Inferior parietal cortex (tissue), 1 donor: ENCODE measurements around the gene ZNF365.
"Not testable (repeated sequence)": the region's sequence is repeated elsewhere in the genome, so short reads cannot be mapped to it uniquely, and the experiment has no call there.

Experiments used
- DNase-seq: peaks from one replicate; pipeline ENCODE4 v3.0.0-alpha.2; 2016; ENCODE audit errors: extremely low spot score

Gene ZNF365, protein sequence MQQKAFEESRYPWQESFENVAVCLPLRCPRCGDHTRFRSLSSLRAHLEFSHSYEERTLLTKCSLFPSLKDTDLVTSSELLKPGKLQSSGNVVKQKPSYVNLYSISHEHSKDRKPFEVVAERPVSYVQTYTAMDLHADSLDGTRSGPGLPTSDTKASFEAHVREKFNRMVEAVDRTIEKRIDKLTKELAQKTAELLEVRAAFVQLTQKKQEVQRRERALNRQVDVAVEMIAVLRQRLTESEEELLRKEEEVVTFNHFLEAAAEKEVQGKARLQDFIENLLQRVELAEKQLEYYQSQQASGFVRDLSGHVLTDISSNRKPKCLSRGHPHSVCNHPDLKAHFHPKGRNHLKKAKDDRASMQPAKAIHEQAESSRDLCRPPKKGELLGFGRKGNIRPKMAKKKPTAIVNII

GRCh38 chr10:62373995-62374861 is at the start of gene ZNF365:
TSS of gene ZNF365 (plus strand) at chr10:62374369. CDS start at chr10:62376194, 1,825 bp downstream.
- DNase-seq: peak; percentile 67

- DNase-seq: no peak
Measured at GRCh38 chr10:62326176-62326575, 48.0 kb upstream of the ZNF365 start.

DNA sequence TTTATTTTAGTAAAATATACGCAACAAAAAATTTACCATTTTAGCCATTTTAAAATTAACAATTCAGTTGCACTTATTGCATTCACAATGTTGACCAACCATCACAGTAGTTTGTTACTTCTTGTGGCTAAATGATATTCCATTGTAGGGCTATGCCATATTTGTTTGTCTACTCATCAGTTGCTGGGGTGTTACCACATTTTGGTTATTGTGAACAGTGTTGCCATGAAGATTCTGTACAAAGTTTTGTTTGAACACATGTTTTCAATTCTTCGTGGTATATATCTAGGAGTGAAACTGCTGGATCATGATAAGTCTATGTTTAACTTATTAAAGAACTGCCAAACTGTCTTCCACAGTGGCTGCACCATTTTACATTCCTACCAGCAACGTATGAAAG is 46.3 kb upstream of the ZNF365 start:
- no peak for DNase-seq

DNA sequence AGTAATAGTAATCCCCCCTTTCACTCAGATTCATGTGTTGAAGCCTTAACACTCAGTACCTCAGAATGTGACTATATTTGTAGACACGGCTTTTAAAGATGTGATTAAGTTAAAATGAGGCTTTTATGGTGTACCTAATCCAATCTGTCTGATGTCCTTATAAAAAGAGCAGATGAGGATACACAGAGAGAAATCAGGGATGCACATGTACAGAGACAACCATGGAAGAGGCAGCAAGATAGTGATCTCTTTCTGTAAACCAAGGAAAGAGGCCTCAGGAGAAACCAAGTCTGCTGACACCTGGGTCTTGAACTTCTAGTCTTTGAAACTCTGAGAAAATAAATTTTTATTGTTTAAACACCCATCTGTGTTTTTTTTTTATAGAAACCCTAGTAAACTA is 44.0 kb upstream of the ZNF365 start:
- DNase-seq: no peak

DNA sequence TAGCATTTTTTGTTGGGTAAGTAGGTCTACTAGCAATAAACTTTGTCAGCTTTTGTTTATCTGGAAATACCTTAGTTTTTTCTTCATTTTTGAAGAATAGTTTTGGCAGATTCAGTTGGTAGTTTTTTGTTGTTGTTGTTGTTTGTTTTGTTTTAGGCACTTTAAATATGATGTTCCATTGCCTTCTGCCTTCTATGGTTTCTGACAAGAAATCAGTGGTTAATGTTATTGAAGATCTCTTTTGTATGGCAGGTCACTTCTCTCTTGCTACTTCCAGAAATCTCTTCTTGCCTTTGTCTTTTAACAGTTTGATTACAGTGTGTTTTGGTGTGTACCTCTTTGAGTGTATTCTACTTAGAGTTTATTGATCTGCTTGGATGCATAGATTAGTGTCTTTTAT is 41.8 kb upstream of the ZNF365 start:
- no peak for DNase-seq

DNA sequence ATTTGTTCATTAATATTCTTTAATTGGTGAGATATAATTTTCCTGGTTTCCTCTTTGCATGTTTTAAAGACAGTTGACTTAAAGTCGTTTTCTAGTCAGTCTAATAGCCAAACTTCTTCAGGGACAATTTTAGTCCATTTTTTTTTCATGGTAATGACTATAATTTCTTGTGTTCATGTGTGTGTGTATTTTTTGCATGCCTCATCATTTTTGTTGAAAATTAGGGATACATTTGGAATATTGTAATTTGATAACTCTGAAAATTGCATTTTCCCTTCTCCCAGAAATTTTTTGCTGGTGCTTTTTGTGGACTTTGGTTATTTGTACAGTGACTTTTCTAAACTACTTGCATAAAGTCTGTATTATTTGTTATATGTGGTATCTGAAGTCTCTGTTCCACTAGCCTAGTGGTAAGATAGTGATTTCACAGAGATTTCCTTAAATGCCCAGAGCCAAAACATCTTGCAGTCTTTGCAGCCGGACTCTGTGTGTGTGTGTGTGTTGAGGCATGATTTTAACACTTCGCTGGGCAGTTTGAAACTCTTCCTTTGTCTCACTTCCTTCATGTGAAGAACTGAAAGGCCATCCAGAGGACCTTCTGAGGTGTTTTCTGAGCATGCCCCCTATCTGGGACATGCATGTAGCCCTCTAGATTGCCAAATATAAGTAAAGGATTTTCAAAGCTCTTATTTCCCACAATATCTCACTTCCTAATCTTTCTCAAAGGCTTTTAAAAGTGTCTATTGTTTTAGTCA is 40.9 kb upstream of the ZNF365 start:
- no peak for DNase-seq

- no peak for DNase-seq
Measured at GRCh38 chr10:62333988-62334682, 40.0 kb upstream of the ZNF365 start.

- no peak for DNase-seq
Measured at GRCh38 chr10:62335326-62335725, 38.8 kb upstream of the ZNF365 start.

- no peak for DNase-seq
Measured at GRCh38 chr10:62336404-62336803, 37.8 kb upstream of the ZNF365 start.

DNA sequence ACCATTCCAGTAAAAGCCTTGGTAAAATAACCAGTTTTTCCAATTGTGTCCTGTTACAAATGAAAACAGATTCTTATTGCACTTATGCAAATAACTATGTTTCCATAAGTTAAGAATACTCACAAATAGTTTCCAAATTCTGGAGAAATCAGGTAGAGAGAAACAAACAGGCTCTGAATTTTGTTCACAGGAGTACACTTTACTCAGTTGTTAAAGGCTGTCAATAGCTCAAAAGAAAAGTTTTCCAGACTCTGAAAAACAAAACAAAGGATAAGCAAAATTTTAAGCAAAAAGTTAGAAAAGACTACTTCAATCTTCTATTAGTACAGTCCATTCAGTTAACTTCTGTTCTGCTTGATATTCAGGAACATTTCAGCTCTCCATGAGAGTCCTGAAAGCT is 32.8 kb upstream of the ZNF365 start:
- DNase-seq: no peak

GRCh38 chr10:62343000-62343399 is 31.2 kb upstream of the ZNF365 start:
- DNase-seq: no peak

- no peak for DNase-seq
Measured at GRCh38 chr10:62348029-62348428, 26.1 kb upstream of the ZNF365 start.

GRCh38 chr10:62352356-62352970 is 21.7 kb upstream of the ZNF365 start:
- DNase-seq: no peak

- no peak for DNase-seq
Measured at GRCh38 chr10:62354916-62355315, 19.3 kb upstream of the ZNF365 start.

- DNase-seq: no peak
Measured at GRCh38 chr10:62356447-62356846, 17.7 kb upstream of the ZNF365 start.

GRCh38 chr10:62358151-62358550 is 16.0 kb upstream of the ZNF365 start:
- DNase-seq: not testable (repeated sequence)

GRCh38 chr10:62373639-62373994 is 552 bp upstream of the ZNF365 start:
- DNase-seq: peak; percentile 41

DNA sequence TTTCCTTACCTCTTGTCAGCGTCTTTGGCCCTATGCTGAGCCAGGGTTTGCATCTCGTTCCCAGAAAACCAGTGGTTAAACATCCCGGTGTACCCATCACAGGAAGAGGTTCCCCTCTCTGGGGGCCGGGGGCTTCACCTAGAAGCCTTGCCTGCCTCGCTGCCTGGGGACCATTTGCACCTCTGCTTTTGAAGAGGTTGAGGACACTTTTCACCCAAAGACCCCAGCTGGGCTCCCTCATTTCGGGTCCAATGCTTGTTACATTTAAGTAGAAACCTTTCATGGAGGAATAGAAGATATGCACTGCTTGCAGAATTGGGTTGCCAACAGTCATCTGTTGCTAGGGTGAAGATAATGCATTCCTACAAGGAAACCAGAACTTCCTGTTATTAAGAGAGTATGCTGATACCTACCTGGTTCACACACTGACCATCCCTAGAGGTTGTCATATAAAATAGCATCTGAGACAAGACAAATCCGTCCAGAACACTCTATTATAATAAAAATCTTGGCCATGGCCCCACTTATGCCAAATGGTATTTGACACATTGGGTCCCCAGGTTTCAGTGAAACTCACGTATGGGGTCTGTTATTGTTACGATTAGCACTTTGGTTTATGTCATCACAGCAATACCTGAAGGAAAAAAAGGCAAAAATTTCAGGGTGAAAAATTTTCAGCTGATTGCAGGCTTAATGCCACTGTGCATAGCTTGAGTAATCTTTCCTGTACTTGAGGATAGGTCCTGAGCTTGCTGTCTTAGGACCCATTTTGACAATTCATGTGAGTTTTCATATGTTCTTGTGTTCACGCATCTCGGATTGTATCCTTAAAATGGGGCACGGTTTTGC is 917 bp downstream of the ZNF365 start:
- DNase-seq: peak; percentile 68

DNA sequence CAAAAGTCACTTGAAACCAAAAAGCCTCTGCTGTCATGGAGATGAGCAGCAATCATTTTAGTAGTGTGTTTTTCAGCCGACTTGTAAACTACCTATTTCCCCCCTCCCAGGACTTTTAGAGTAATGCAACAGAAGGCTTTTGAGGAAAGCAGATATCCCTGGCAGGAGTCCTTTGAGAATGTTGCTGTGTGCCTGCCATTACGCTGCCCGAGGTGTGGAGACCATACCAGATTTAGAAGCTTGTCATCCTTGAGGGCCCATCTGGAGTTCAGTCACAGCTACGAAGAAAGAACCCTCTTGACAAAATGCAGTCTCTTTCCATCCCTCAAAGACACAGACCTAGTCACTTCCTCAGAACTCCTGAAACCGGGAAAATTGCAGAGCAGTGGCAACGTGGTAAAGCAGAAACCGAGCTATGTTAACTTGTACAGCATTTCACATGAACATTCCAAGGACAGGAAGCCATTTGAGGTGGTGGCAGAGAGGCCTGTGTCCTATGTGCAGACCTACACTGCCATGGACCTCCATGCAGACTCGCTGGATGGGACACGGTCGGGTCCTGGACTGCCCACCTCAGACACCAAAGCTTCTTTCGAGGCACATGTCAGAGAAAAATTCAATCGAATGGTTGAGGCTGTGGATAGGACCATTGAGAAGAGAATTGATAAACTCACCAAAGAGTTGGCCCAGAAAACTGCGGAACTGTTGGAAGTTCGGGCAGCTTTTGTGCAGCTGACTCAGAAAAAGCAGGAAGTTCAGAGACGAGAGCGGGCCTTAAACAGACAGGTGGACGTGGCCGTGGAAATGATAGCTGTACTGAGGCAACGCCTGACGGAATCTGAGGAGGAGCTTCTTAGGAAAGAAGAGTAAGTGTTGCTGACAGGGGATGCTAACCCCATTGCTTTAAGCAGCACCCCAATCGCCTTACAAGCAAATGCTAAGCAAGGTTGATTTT is 2.2 kb downstream of the ZNF365 start:
- DNase-seq: peak; percentile 60
